ENCODE data around the gene ZNRF1. TPM values are rescaled to one million over a fixed set of nuclear protein-coding genes. Genes with fewer than 3 reads are reported as not detected.
A peak's percentile ranks its signal among the peaks of the same experiment; 100 is the strongest.

The ZNRF1 gene
- total and polyA plus RNA-seq, 2 of the 13 experiments (the other 11 are each of a cell fraction or from before 2014, with no cell fraction given): 43.9 to 58.7 TPM

- TF ChIP-seq, protein P1, sequence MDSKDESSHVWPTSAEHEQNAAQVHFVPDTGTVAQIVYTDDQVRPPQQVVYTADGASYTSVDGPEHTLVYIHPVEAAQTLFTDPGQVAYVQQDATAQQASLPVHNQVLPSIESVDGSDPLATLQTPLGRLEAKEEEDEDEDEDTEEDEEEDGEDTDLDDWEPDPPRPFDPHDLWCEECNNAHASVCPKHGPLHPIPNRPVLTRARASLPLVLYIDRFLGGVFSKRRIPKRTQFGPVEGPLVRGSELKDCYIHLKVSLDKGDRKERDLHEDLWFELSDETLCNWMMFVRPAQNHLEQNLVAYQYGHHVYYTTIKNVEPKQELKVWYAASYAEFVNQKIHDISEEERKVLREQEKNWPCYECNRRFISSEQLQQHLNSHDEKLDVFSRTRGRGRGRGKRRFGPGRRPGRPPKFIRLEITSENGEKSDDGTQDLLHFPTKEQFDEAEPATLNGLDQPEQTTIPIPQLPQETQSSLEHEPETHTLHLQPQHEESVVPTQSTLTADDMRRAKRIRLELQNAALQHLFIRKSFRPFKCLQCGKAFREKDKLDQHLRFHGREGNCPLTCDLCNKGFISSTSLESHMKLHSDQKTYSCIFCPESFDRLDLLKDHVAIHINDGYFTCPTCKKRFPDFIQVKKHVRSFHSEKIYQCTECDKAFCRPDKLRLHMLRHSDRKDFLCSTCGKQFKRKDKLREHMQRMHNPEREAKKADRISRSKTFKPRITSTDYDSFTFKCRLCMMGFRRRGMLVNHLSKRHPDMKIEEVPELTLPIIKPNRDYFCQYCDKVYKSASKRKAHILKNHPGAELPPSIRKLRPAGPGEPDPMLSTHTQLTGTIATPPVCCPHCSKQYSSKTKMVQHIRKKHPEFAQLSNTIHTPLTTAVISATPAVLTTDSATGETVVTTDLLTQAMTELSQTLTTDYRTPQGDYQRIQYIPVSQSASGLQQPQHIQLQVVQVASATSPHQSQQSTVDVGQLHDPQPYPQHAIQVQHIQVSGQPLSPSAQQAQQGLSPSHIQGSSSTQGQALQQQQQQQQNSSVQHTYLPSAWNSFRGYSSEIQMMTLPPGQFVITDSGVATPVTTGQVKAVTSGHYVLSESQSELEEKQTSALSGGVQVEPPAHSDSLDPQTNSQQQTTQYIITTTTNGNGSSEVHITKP (CRISPR knock-in tag; IDR thresholded peaks at IDR 0.05; ENCODE audit: low read depth): peak; percentile 71; the same call in 1 of the 2 replicates
- peak; percentile 84; the same call in 1 of the 2 replicates for TF ChIP-seq ZNF713 (CRISPR knock-in tag; IDR thresholded peaks at IDR 0.05)
- TF ChIP-seq ETV6 (CRISPR knock-in tag; conservative IDR thresholded peaks at IDR 0.05): peak; percentile 93
- TF ChIP-seq TBX3 (IDR thresholded peaks at IDR 0.05; ENCODE audit: borderline replicate concordance): peak; percentile 68; the same call in 1 of the 2 replicates
- TF ChIP-seq ZFX (CRISPR knock-in tag; IDR thresholded peaks at IDR 0.05; ENCODE audit: low read depth): peak; percentile 96
- TF ChIP-seq ZNF512 (CRISPR knock-in tag; IDR thresholded peaks at IDR 0.05): no peak
- 0 out of 2 replicates have a peak, but pooled peaks have one; percentile 52 for TF ChIP-seq ARID2 (CRISPR knock-in tag; IDR thresholded peaks at IDR 0.05; ENCODE audit: borderline replicate concordance)
- no peak for TF ChIP-seq ZNF652 (CRISPR knock-in tag; IDR thresholded peaks at IDR 0.05; ENCODE audit: borderline replicate concordance, low read depth)
- peak; percentile 79 for TF ChIP-seq YY1 (IDR thresholded peaks at IDR 0.05; ENCODE audit: insufficient read depth, insufficient replicate concordance, low read depth, low read length)
- peak; percentile 72; the same call in 1 of the 2 replicates for TF ChIP-seq MED13 (CRISPR knock-in tag; IDR thresholded peaks at IDR 0.05)
- TF ChIP-seq ATF6 (CRISPR knock-in tag; conservative IDR thresholded peaks at IDR 0.05): no peak
- TF ChIP-seq ZNF556 (CRISPR knock-in tag; IDR thresholded peaks at IDR 0.05; ENCODE audit: borderline replicate concordance): peak; percentile 91
- peak; percentile 80; the same call in 1 of the 2 replicates for TF ChIP-seq TSC22D2 (CRISPR knock-in tag; IDR thresholded peaks at IDR 0.05; ENCODE audit: borderline replicate concordance)
- peak; percentile 78 for TF ChIP-seq UBTF (CRISPR knock-in tag; IDR thresholded peaks at IDR 0.05)
- no peak; the same call in 1 of the 2 replicates for TF ChIP-seq ZSCAN22 (CRISPR knock-in tag; IDR thresholded peaks at IDR 0.05)
- TF ChIP-seq MXD4 (CRISPR knock-in tag; IDR thresholded peaks at IDR 0.05): peak; percentile 97; the same call in 1 of the 2 replicates
Measured at GRCh38 chr16:75148311-75149195, 149.7 kb downstream of the ZNRF1 start, which contains the start of gene ZFP1 (continued).

All from HepG2 (cell line).